Measurements from ENCODE around the gene CDNF.

- TF ChIP-seq CTCF (IDR thresholded peaks at IDR 0.05; ENCODE audit: low read length) (no peak), EZH2phosphoT487 (IDR thresholded peaks at IDR 0.05; ENCODE audit: low read length) (no peak), EZH2 (optimal IDR thresholded peaks at IDR 0.05; ENCODE audit: low read depth, low read length) (no peak)
These were observed 55.0 kb downstream of the CDNF start for GRCh38 chr10:14782691-14783363.

Measured in MM.1S (cell line).